CD4-positive, alpha-beta T cell (primary cell): ENCODE data around the gene VIM. TPM values are rescaled to one million over a fixed set of nuclear protein-coding genes. Genes with fewer than 3 reads are reported as not detected.
"Not testable (repeated sequence)": the region's sequence is repeated elsewhere in the genome, so short reads cannot be mapped to it uniquely, and the experiment has no call there.

Experiments
- ATAC-seq: fragments of 200-7000 bp; cut with Tn5 transposase; one replicate; pipeline ENCODE4 v1.10.0; 2022; ENCODE audit warnings: mild to moderate bottlenecking; ENCODE audit not compliant: poor library complexity
- CTCF ChIA-PET: fragments of 350-600 bp; sonication (Branson Sonifier 250); formaldehyde crosslinking; loops from one replicate; lab custom pipeline; 2021; ENCODE audit warnings: antibody characterized with exemption, inconsistent platforms; lab: Charles Lee
- POLR2A ChIA-PET: fragments of 350-600 bp; sonication (Branson Sonifier 250); formaldehyde crosslinking; loops from one replicate; lab custom pipeline; 2021; ENCODE audit warnings: antibody characterized with exemption, inconsistent platforms; lab: Charles Lee
- DNase-seq, 14 experiments: peaks; one replicate each; pipeline ENCODE4 v3.0.0-alpha.2; 2013 to 2020; ENCODE audit warnings: mixed read lengths in 2 of 14
- H3K27ac ChIP-seq, 2 donors: one replicate each; pipeline versions ENCODE4 v1.5.1 to v1.7.0; 2013; ENCODE audit warnings: low read length in 2 of 2, low read depth in 1 of 2, mild to moderate bottlenecking in 1 of 2
- H3K27me3 ChIP-seq, 2 experiments: 1 replicate in 1 of 2; 2 replicates in 1 of 2; pipeline versions ENCODE4 v1.6.1 to v1.7.0; 2013; ENCODE audit warnings: low read length in 2 of 2, control low read depth in 1 of 2, mild to moderate bottlenecking in 1 of 2, moderate library complexity in 1 of 2; ENCODE audit not compliant: insufficient read depth in 2 of 2, control insufficient read depth in 1 of 2
- H3K36me3 ChIP-seq: one replicate; pipeline ENCODE4 v1.6.1; 2013; ENCODE audit warnings: low read length, control low read depth; ENCODE audit not compliant: insufficient read depth
- H3K4me1 ChIP-seq: one replicate; pipeline ENCODE4 v1.6.1; 2013; ENCODE audit warnings: low read length, control low read depth; ENCODE audit not compliant: insufficient read depth
- H3K4me3 ChIP-seq: one replicate; pipeline ENCODE4 v1.5.1; 2013; ENCODE audit warnings: mild to moderate bottlenecking, low read length, moderate library complexity
- H3K9me3 ChIP-seq, 2 experiments: 1 replicate in 1 of 2; 2 replicates in 1 of 2; pipeline versions ENCODE4 v1.6.1 to v1.7.0; 2013; ENCODE audit warnings: low read length in 2 of 2, mild to moderate bottlenecking in 2 of 2, control low read depth in 1 of 2, moderate library complexity in 1 of 2; ENCODE audit not compliant: control insufficient read depth in 1 of 2, insufficient read depth in 1 of 2
- H3K27ac Mint-ChIP-seq: one replicate; pipeline ENCODE4 v1.8.0; 2020; ENCODE audit warnings: mixed read lengths
- H3K27me3 Mint-ChIP-seq: one replicate; pipeline ENCODE4 v1.8.0; 2021; ENCODE audit warnings: mixed read lengths
- H3K36me3 Mint-ChIP-seq: one replicate; pipeline ENCODE4 v1.8.0; 2021; ENCODE audit warnings: low read depth, mixed read lengths
- H3K4me1 Mint-ChIP-seq: one replicate; pipeline ENCODE4 v1.8.0; 2021; ENCODE audit warnings: low read depth, mixed read lengths
- H3K4me3 Mint-ChIP-seq: one replicate; pipeline ENCODE4 v1.8.0; 2020; ENCODE audit warnings: mild to moderate bottlenecking, mixed read lengths
- H3K9me3 Mint-ChIP-seq: one replicate; pipeline ENCODE4 v1.8.0; 2020; ENCODE audit warnings: mixed read lengths
- CTCF ChIP-seq: fragments of 200-600 bp; IDR thresholded peaks from one replicate; pipeline ENCODE4 v1.8.0; 2022; ENCODE audit warnings: antibody characterized with exemption, mild to moderate bottlenecking
- intact Hi-C, 2 experiments: fragments of 100-400 bp; cut with DNase I in 1 of 2; cut with micrococcal nuclease in 1 of 2; formaldehyde crosslinking; loops; one replicate each; pipeline versions ENCODE4 v1.15.1 to v1.9.0; 2023 to 2025; cut with DNase I, micrococcal nuclease
- total RNA-seq, 174 experiments: library from RNA in 2 of 174; stranded (reverse) in 2 of 174; gene quantifications; one replicate each; pipeline ENCODE4 v1.2.3 and lab custom pipeline; 2021 to 2026

Gene VIM
- total RNA-seq, 2 experiments from 2014 or later = 1,576 to 1,603 TPM

DNA sequence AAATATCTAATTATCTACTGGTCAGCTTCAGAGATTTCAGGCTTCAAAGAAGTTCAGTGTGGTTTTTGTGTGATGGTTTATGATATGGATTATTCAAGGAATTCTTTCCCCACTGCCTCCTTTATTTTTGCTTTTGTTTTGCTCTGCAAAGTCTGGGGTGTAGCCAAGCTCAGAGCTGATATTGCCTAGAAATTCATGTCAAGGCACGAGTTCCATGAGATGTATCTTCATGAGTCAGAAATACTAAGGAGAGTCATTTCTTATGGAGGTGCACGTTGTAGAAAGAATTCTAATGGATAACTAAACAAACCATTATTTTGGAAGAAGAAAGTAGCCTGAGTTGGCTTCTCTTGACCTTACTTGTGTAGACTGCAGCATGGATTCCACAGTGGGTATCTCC lies 37.4 kb downstream of the VIM start:
- ATAC-seq = no peak
- Histone ChIP-seq H3K27me3 (peaks cover 6% of the 10 kb centered on the region in 2 experiments), H3K36me3 (no peaks in the 10 kb centered on the region), H3K4me1 (no peaks in the 10 kb centered on the region), H3K9me3 (peaks cover 3 to 26% of the 10 kb centered on the region in 2 experiments), H3K4me3 (no peak overlapping the region), H3K27ac (no peak overlapping the region)
- DNase-seq = no peak
- intact Hi-C loops = no loop called here
- Mint-ChIP-seq H3K36me3 (no peaks in the 10 kb centered on the region), H3K4me1 (no peaks in the 10 kb centered on the region), H3K27me3 (peaks cover 17% of the 10 kb centered on the region), H3K9me3 (peaks cover 6% of the 10 kb centered on the region), H3K27ac (no peak overlapping the region), H3K4me3 (no peak overlapping the region)
- POLR2A ChIA-PET = no interaction called here
- TF ChIP-seq CTCF = no peak
- CTCF ChIA-PET = no interaction called here

DNA sequence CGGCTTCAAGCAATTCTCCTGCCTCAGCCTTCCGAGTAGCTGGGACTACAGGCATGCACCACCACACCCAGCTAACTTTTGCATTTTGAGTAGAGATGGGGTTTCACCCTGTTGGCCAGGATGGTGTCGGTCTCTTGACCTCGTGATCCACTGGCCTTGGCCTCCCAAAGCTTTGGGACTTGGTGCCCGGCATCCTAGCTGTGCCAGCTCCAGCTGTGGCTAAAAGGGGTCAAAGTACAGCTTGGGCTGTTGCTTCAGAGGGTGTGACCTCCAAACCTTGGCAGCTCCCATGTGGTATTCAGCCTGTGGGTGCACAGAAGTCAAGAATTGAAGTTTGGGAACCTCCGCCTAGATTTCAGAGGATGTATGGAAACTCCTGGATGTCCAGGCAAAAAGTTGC lies 38.5 kb downstream of the VIM start:
- H3K36me3 ChIP-seq, H3K4me3 ChIP-seq, H3K36me3 Mint-ChIP-seq, CTCF ChIA-PET, intact Hi-C loops, H3K27ac Mint-ChIP-seq, H3K4me1 ChIP-seq, H3K27me3 ChIP-seq, ATAC-seq, H3K9me3 Mint-ChIP-seq, POLR2A ChIA-PET, H3K4me3 Mint-ChIP-seq, DNase-seq, H3K27ac ChIP-seq, H3K4me1 Mint-ChIP-seq: not testable (repeated sequence)
- peaks cover 17% of the 10 kb centered on the region for H3K27me3 Mint-ChIP-seq
- peaks cover 0 to 23% of the 10 kb centered on the region in 2 experiments for H3K9me3 ChIP-seq

- POLR2A ChIA-PET = no interaction called here
- no peaks in the 10 kb centered on the region for H3K4me1 ChIP-seq
- H3K4me1 Mint-ChIP-seq = no peaks in the 10 kb centered on the region
Observed at GRCh38 chr10:17272648-17273047, 44.6 kb downstream of the VIM start.

More at GRCh38 chr10:17272648-17273047, 44.6 kb downstream of the VIM start:
- Histone ChIP-seq H3K4me3 (no peak overlapping the region), H3K9me3 (peaks cover 0 to 8% of the 10 kb centered on the region in 2 experiments), H3K27me3 (peaks cover 6 to 12% of the 10 kb centered on the region in 2 experiments), H3K36me3 (no peaks in the 10 kb centered on the region), H3K27ac (no peak overlapping the region)
- intact Hi-C loops = no loop called here
- Mint-ChIP-seq H3K27me3 (peaks cover 15% of the 10 kb centered on the region), H3K9me3 (no peaks in the 10 kb centered on the region), H3K27ac (no peak overlapping the region), H3K4me3 (no peak overlapping the region), H3K36me3 (no peaks in the 10 kb centered on the region)
- no peak for TF ChIP-seq CTCF
- no peak for DNase-seq
- ATAC-seq = no peak
- CTCF ChIA-PET = no interaction called here
